ENCODE measurements around the gene SLC23A3. TPM values are rescaled to one million over a fixed set of nuclear protein-coding genes. Genes with fewer than 3 reads are reported as not detected.

The SLC23A3 gene
- total and polyA plus RNA-seq, 7 donors: 0.09 to 0.86 (median 0.14) TPM; not detected in 1

GRCh38 chr2:219209236-219210195 lies 39.7 kb upstream of the SLC23A3 start:
- 76 to 83% (median 78%) methylated on average over 18 of the region's 18 CpGs for WGBS, 3 donors
- intact Hi-C loops (cut with DNase I): no loop called here

DNA sequence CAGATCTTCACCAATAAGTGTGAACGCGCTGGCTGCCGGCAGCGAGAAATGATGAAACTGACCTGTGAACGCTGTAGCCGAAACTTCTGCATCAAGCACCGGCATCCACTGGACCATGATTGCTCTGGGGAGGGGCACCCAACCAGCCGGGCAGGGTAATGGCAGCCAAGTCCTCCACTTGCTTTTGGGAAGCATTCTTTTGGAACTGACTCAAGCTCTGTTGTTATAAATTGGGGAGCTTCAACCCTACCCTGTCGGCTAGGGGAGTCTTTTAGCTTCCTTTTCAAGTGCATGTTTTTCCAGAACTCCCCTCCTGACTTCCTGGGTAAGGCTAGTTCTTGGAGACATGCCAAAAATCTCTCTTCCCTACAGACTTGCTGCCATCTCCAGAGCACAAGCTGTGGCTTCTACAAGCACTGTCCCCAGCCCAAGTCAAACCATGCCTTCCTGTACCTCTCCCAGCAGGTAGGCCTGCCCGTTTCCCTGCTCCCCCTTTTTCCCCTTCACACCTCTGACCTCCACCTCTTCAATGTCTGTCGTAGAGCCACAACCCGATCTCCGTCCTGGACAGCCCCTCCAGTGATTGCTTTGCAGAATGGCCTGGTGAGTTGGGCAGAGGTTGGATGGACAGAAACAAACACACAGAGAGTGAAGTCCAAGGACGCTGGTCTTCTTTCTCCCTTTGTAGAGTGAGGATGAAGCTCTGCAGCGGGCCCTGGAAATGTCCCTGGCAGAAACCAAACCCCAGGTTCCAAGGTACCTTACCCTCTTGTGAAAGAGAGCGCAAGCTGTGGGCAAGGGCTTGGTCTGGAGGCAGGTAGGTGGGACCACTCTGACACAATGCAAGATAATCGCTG lies 38.3 kb upstream of the SLC23A3 start:
- Histone ChIP-seq H3K36me3 (ENCODE audit: insufficient read depth in 1 of 2, low read depth in 1 of 2) (peaks cover 3 to 56% of the 10 kb centered on the region in 2 donors), H3K4me3 (peak overlapping the region; percentile 75), H3K9me3 (no peaks in the 10 kb centered on the region), H3K27me3 (ENCODE audit: insufficient read depth in 3 of 3, low read length in 2 of 3) (no peaks in the 10 kb centered on the region), H3K27ac (peak overlapping the region; percentile 91), H3K4me1 (peaks cover 15% of the 10 kb centered on the region)
- DNase-seq: no peak
- 72 to 79% (median 72%) methylated on average over 17 of the region's 17 CpGs for WGBS, 3 donors
- intact Hi-C loops (cut with DNase I): no loop called here
- TF ChIP-seq, protein P1, sequence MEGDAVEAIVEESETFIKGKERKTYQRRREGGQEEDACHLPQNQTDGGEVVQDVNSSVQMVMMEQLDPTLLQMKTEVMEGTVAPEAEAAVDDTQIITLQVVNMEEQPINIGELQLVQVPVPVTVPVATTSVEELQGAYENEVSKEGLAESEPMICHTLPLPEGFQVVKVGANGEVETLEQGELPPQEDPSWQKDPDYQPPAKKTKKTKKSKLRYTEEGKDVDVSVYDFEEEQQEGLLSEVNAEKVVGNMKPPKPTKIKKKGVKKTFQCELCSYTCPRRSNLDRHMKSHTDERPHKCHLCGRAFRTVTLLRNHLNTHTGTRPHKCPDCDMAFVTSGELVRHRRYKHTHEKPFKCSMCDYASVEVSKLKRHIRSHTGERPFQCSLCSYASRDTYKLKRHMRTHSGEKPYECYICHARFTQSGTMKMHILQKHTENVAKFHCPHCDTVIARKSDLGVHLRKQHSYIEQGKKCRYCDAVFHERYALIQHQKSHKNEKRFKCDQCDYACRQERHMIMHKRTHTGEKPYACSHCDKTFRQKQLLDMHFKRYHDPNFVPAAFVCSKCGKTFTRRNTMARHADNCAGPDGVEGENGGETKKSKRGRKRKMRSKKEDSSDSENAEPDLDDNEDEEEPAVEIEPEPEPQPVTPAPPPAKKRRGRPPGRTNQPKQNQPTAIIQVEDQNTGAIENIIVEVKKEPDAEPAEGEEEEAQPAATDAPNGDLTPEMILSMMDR (IDR thresholded peaks at IDR 0.05): no peak
- ATAC-seq: no peak

More at GRCh38 chr2:219209236-219210195, 39.7 kb upstream of the SLC23A3 start:
- Histone ChIP-seq H3K9me3 (no peaks in the 10 kb centered on the region), H3K4me1 (peaks cover 15% of the 10 kb centered on the region), H3K36me3 (ENCODE audit: insufficient read depth in 1 of 2, low read depth in 1 of 2) (peaks cover 3 to 70% of the 10 kb centered on the region in 2 donors), H3K27me3 (ENCODE audit: insufficient read depth in 3 of 3, low read length in 2 of 3) (no peaks in the 10 kb centered on the region), H3K4me3 (no peak overlapping the region), H3K27ac (no peak overlapping the region)
- TF ChIP-seq, protein P1 (IDR thresholded peaks at IDR 0.05): no peak
- DNase-seq (no peak), ATAC-seq (no peak)

DNA sequence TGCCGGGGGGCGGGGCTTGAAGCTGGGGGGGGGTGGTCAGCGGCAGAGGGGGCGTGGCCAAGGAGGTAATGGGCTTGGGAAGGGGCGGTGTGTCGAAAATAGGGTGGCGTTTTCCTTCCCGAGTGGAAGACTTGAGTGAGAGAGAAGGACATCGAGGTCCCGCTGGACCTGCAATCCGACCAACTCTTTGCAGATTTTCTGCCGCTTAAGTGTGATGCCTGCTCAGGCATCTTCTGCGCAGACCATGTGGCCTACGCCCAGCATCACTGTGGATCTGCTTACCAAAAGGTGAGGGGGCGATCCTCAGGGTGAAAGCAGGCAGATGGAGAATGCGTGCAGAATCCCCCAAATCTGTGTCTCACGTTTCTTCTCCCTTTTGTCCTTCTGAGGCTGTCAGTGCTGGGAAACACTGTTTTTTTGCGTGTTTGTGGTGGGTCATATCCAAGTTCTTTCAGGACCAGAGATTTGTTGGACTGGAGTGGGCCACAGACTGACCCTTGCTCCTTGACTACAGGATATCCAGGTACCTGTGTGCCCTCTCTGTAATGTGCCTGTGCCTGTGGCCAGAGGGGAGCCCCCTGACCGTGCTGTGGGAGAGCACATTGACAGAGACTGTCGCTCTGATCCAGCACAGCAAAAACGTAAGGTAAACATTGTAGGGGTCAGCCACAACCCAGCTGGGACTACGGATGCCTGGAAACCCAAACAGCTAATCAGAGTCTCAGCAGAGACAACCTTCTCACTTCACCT lies 37.5 kb upstream of the SLC23A3 start:
- intact Hi-C loops (cut with DNase I): no loop called here
- H3K9me3 ChIP-seq: no peaks in the 10 kb centered on the region
- WGBS, 3 donors: 16 to 18% (median 17%) methylated on average over 21 to 22 of the region's 22 CpGs
- DNase-seq (no peak), ATAC-seq (peak in 2 of 4 donors; percentile 1 to 19)
- peaks cover 15% of the 10 kb centered on the region for H3K4me1 ChIP-seq
- H3K4me3 ChIP-seq: peak overlapping the region; percentile 75
- H3K36me3 ChIP-seq (ENCODE audit: insufficient read depth in 1 of 2, low read depth in 1 of 2): peaks cover 3 to 48% of the 10 kb centered on the region in 2 donors
- H3K27ac ChIP-seq: peak overlapping the region; percentile 91
- TF ChIP-seq, protein P1 (IDR thresholded peaks at IDR 0.05): no peak
- no peaks in the 10 kb centered on the region for H3K27me3 ChIP-seq (ENCODE audit: insufficient read depth in 3 of 3, low read length in 2 of 3)
